LoVo (cell line): ENCODE measurements around the gene OTUD5.
A peak's percentile ranks its signal among the peaks of the same experiment; 100 is the strongest.

Experiments used
- DNase-seq: peaks from one replicate; pipeline ENCODE4 v3.0.0-alpha.2; 2016; ENCODE audit warnings: low spot score

Gene OTUD5

GRCh38 chrX:48972220-48973164 lies 15.1 kb upstream of the OTUD5 start:
- DNase-seq: no peak

- no peak for DNase-seq
Measured at GRCh38 chrX:48971249-48972219, 14.1 kb upstream of the OTUD5 start, which contains the start of gene KCND1. TSS of gene KCND1 (minus strand) at chrX:48971844. CDS start at chrX:48970271, 1,573 bp downstream.

GRCh38 chrX:48969471-48969870 lies 12.1 kb upstream of the OTUD5 start:
- DNase-seq: no peak

GRCh38 chrX:48968377-48968776 lies 11.0 kb upstream of the OTUD5 start:
- DNase-seq: no peak

GRCh38 chrX:48966796-48967579 lies 9.6 kb upstream of the OTUD5 start:
- DNase-seq: no peak

- DNase-seq: no peak
Measured at GRCh38 chrX:48965959-48966358, 8.6 kb upstream of the OTUD5 start.

- DNase-seq: no peak
Measured at GRCh38 chrX:48961585-48962091, 4.2 kb upstream of the OTUD5 start.

GRCh38 chrX:48960291-48960690 lies 2.9 kb upstream of the OTUD5 start:
- DNase-seq: no peak

- DNase-seq: peak; percentile 37
Measured at GRCh38 chrX:48958635-48959094, 1.3 kb upstream of the OTUD5 start.

GRCh38 chrX:48957827-48958634 lies 624 bp upstream of the OTUD5 start:
- peak; percentile 90 for DNase-seq

- no peak for DNase-seq
Measured at GRCh38 chrX:48956728-48957414, 536 bp downstream of the OTUD5 start.

- DNase-seq: no peak
Measured at GRCh38 chrX:48948589-48948988, 8.8 kb downstream of the OTUD5 start.

- DNase-seq: peak; percentile 11
Measured at GRCh38 chrX:48945517-48946348, 11.7 kb downstream of the OTUD5 start.

GRCh38 chrX:48942895-48943294 lies 14.5 kb downstream of the OTUD5 start:
- no peak for DNase-seq

GRCh38 chrX:48940404-48940955 lies 16.9 kb downstream of the OTUD5 start:
- no peak for DNase-seq

- DNase-seq: no peak
Measured at GRCh38 chrX:48939524-48940228, 17.7 kb downstream of the OTUD5 start.

GRCh38 chrX:48938721-48939425 lies 18.5 kb downstream of the OTUD5 start:
- no peak for DNase-seq
